SJSA1 (cell line): ENCODE data around the gene MUC7. TPM values are rescaled to one million over a fixed set of nuclear protein-coding genes. Genes with fewer than 3 reads are reported as not detected.
"Not testable (repeated sequence)": the region's sequence is repeated elsewhere in the genome, so short reads cannot be mapped to it uniquely, and the experiment has no call there.

Experiments
- DNase-seq, 2 experiments: peaks; one replicate each; pipeline ENCODE4 v3.0.0-alpha.2; 2015 to 2020; ENCODE audit warnings: low spot score in 2 of 2, low read depth in 1 of 2
- H3K27ac ChIP-seq: fragments of 250-450 bp; sonication (Bioruptor Pico); 2 replicates; pipeline ENCODE4 v1.5.1; 2020; ENCODE audit warnings: mild to moderate bottlenecking, moderate library complexity
- H3K27me3 ChIP-seq: fragments of 250-450 bp; sonication (Bioruptor Pico); replicated peaks from 2 replicates; pipeline ENCODE4 v1.5.1; 2020; ENCODE audit warnings: mild to moderate bottlenecking, moderate library complexity
- H3K36me3 ChIP-seq: fragments of 250-450 bp; sonication (Bioruptor Pico); 2 replicates; pipeline ENCODE4 v1.5.1; 2020; ENCODE audit warnings: mild to moderate bottlenecking
- H3K4me1 ChIP-seq: fragments of 250-450 bp; sonication (Bioruptor Pico); replicated peaks from 2 replicates; pipeline ENCODE4 v1.6.1; 2021; ENCODE audit warnings: mild to moderate bottlenecking
- H3K4me3 ChIP-seq: fragments of 250-450 bp; sonication (Bioruptor Pico); 2 replicates; pipeline ENCODE4 v1.5.1; 2020; ENCODE audit warnings: mild to moderate bottlenecking
- H3K9me3 ChIP-seq: fragments of 250-450 bp; sonication (Bioruptor Pico); replicated peaks from 2 replicates; pipeline ENCODE4 v1.5.1; 2020; ENCODE audit warnings: mild to moderate bottlenecking
- total RNA-seq: library from RNA; depleted of rRNA; stranded (reverse); fragments of >200 nt; shearing (Covaris generic); gene quantifications from 2 replicates; pipeline ENCODE4 v1.2.3, GENCODE V29; 2014; rRNA removed

The MUC7 gene
- not detected in 2 replicates for total RNA-seq

DNA sequence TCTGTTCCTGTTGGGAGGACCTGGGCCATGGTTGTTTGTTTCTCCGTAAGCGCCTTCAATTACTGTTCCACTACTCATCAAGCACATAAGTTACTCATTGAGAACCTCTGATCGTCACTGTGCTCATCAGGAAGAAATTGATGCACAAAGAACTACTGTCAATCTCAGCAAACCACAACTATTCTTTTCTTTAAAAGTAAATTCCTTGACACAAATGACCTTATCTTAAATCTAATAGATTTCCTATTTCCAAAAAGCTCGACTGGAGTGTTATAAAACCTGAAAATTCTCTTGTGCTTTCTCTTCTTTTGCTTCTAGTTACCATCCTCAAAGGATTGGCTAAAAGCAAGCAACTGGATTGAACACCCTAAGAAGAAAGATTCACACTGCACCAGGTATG, at the start of gene MUC7:
Gene MUC7 (plus strand): TSS at position 301 of the 400 bp plus-strand sequence. CDS start 1,825 bp downstream, outside the sequence.
- Histone ChIP-seq H3K36me3 (no peaks in the 10 kb centered on the region), H3K27me3 (no peaks in the 10 kb centered on the region), H3K9me3 (no peaks in the 10 kb centered on the region), H3K4me3 (no peak within 1 kb of the TSS), H3K27ac (no peak within 1 kb of the TSS), H3K4me1 (no peaks in the 10 kb centered on the region)
- no peak for DNase-seq

GRCh38 chr4:70425306-70425705, 46.7 kb upstream of the MUC7 start:
- no peak for DNase-seq
- H3K36me3 ChIP-seq = no peaks in the 10 kb centered on the region
- no peak overlapping the region for H3K4me3 ChIP-seq
- H3K27ac ChIP-seq = no peak overlapping the region
- H3K27me3 ChIP-seq = no peaks in the 10 kb centered on the region
- no peaks in the 10 kb centered on the region for H3K4me1 ChIP-seq
- H3K9me3 ChIP-seq = no peaks in the 10 kb centered on the region

- no peak overlapping the region for H3K27ac ChIP-seq
These were observed 45.2 kb upstream of the MUC7 start for GRCh38 chr4:70426789-70427188.

GRCh38 chr4:70437197-70437596, 34.8 kb upstream of the MUC7 start:
- no peaks in the 10 kb centered on the region for H3K9me3 ChIP-seq
- H3K4me3 ChIP-seq = no peak overlapping the region
- H3K4me1 ChIP-seq = no peaks in the 10 kb centered on the region
- no peaks in the 10 kb centered on the region for H3K27me3 ChIP-seq
- no peak overlapping the region for H3K27ac ChIP-seq
- H3K36me3 ChIP-seq = no peaks in the 10 kb centered on the region
- no peak for DNase-seq

More at GRCh38 chr4:70426789-70427188, 45.2 kb upstream of the MUC7 start:
- no peaks in the 10 kb centered on the region for H3K4me1 ChIP-seq
- no peaks in the 10 kb centered on the region for H3K36me3 ChIP-seq
- DNase-seq = no peak
- no peaks in the 10 kb centered on the region for H3K9me3 ChIP-seq
- no peak overlapping the region for H3K4me3 ChIP-seq
- H3K27me3 ChIP-seq = no peaks in the 10 kb centered on the region

DNA sequence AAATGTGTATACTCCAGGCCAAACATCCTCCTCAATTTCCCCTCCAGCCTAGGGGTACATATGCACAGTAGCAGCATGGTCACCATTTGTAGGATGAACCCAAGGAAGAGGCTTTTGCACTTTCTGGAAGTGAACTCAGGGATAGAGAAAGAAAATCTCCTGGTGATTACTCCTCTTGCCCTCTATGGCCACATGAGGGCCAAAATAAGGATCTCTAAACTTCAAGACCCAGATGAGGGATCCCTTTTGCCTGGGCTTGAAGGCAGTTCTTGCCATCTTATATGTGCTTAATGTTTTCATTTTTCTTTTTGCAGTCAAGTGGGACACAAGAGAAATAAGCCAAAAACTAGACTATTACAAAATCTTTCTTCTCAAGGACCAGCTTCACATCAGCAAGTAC, 29.5 kb upstream of the MUC7 start:
- no peaks in the 10 kb centered on the region for H3K36me3 ChIP-seq
- H3K4me1 ChIP-seq = no peaks in the 10 kb centered on the region
- H3K27me3 ChIP-seq = no peaks in the 10 kb centered on the region
- no peak overlapping the region for H3K4me3 ChIP-seq
- H3K9me3 ChIP-seq = no peaks in the 10 kb centered on the region
- DNase-seq = no peak
- no peak overlapping the region for H3K27ac ChIP-seq

DNA sequence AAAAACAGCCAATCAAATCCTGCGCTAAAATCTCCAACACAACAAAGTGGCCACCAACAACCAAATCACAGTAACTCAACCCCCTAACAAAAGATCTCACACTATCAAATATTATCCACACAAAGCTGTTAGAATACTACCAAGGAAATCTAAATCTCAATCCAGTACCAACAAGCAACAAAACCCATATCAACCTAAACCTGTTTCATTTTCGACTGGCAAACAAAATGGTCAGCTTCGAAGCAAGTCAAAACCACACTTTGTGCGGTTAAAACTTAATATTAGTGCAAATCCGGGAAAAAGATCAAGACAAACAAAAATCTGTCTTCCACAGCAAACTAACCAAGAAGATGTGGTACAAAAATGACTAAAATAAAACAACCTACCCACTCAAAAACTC, 28.7 kb upstream of the MUC7 start:
- Histone ChIP-seq H3K9me3 (no peaks in the 10 kb centered on the region), H3K4me3 (no peak overlapping the region), H3K4me1 (no peaks in the 10 kb centered on the region), H3K36me3 (no peaks in the 10 kb centered on the region), H3K27ac (no peak overlapping the region), H3K27me3 (no peaks in the 10 kb centered on the region)
- DNase-seq = no peak

DNA sequence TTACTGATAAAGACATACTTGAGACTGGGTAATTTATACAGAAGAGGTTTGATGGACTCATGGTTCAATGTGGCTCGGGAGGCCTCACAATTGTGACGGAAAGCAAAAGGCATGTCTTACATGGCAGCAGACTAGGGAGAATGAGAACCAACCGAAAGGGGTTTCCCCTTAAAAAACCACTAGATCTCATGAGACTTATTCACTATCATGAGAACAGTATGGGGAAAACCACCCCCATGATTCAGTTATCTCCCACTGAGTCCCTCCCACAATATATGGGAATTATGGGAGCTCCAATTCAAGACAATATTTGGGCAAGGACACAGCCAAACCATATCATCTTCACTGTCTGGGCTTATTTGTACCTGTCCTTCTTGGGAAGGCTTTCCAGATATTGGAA, 22.8 kb upstream of the MUC7 start:
- no peak overlapping the region for H3K27ac ChIP-seq
- no peak for DNase-seq
- no peaks in the 10 kb centered on the region for H3K36me3 ChIP-seq
- H3K27me3 ChIP-seq = no peaks in the 10 kb centered on the region
- H3K4me3 ChIP-seq = no peak overlapping the region
- no peaks in the 10 kb centered on the region for H3K9me3 ChIP-seq
- H3K4me1 ChIP-seq = no peaks in the 10 kb centered on the region

- DNase-seq = no peak
- Histone ChIP-seq H3K4me3 (no peak overlapping the region), H3K9me3 (no peaks in the 10 kb centered on the region)
These were observed 19.1 kb upstream of the MUC7 start for GRCh38 chr4:70452946-70453345.

GRCh38 chr4:70463335-70463734, 8.7 kb upstream of the MUC7 start:
- Histone ChIP-seq H3K4me1 (no peaks in the 10 kb centered on the region), H3K36me3 (no peaks in the 10 kb centered on the region), H3K27me3 (no peaks in the 10 kb centered on the region), H3K4me3 (no peak overlapping the region), H3K9me3 (no peaks in the 10 kb centered on the region), H3K27ac (no peak overlapping the region)
- no peak for DNase-seq

More at GRCh38 chr4:70452946-70453345, 19.1 kb upstream of the MUC7 start:
- H3K27me3 ChIP-seq = no peaks in the 10 kb centered on the region
- no peaks in the 10 kb centered on the region for H3K4me1 ChIP-seq
- H3K27ac ChIP-seq = no peak overlapping the region
- no peaks in the 10 kb centered on the region for H3K36me3 ChIP-seq

DNA sequence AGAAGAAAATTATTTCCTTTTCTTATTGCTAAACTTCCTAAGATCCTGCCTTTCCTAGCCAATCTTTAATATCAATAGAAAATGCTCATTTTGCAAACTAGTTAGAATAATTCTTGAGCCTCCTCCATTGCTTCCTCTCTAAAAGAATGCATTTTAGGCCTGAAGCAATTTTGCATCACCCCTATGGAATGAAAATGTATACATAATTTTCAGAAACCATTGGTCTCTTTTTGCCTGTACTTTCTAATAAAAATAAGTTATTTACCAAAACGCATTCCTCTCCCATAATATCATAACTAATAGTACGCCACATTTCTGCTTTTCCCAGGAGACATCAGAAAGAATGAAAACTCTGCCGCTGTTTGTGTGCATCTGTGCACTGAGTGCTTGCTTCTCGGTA, 1.7 kb downstream of the MUC7 start:
- Histone ChIP-seq H3K27ac (no peak overlapping the region), H3K4me1 (no peaks in the 10 kb centered on the region), H3K36me3 (no peaks in the 10 kb centered on the region), H3K4me3 (no peak overlapping the region), H3K9me3 (no peaks in the 10 kb centered on the region), H3K27me3 (0 out of 2 replicates have a peak, but pooled peaks cover 1% of the 10 kb centered on the region)
- DNase-seq = peak in 1 of 2 experiments; percentile 7

DNA sequence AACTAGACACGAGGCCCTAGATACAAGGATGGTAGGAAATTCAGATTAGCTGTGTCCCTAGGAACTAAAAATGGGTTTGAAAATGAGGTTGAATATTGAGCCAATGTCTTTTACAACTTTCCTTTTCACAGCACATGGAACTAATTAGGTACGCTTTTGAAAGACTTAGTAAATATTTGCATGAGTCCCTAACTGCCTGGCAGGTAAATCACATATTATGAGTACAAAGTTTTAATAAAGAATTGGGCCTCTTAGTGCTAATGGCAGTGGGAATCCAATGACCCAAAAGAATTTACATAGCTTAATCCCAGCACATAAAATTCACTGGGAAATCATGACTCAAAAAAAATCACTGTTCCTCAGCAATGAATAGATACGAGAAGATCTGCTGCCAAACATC, 16.8 kb downstream of the MUC7 start:
- Histone ChIP-seq H3K9me3 (no peaks in the 10 kb centered on the region), H3K27me3 (peaks cover 12% of the 10 kb centered on the region), H3K36me3 (no peaks in the 10 kb centered on the region), H3K4me3 (no peak overlapping the region), H3K27ac (no peak overlapping the region), H3K4me1 (no peaks in the 10 kb centered on the region)
- no peak for DNase-seq

GRCh38 chr4:70496231-70496630, 24.2 kb downstream of the MUC7 start:
- 0 out of 2 replicates have a peak, but pooled peaks cover 5% of the 10 kb centered on the region for H3K27me3 ChIP-seq
- no peak overlapping the region for H3K4me3 ChIP-seq
- H3K9me3 ChIP-seq = no peaks in the 10 kb centered on the region
- H3K36me3 ChIP-seq = no peaks in the 10 kb centered on the region
- no peak overlapping the region for H3K27ac ChIP-seq
- no peaks in the 10 kb centered on the region for H3K4me1 ChIP-seq
- no peak for DNase-seq

DNA sequence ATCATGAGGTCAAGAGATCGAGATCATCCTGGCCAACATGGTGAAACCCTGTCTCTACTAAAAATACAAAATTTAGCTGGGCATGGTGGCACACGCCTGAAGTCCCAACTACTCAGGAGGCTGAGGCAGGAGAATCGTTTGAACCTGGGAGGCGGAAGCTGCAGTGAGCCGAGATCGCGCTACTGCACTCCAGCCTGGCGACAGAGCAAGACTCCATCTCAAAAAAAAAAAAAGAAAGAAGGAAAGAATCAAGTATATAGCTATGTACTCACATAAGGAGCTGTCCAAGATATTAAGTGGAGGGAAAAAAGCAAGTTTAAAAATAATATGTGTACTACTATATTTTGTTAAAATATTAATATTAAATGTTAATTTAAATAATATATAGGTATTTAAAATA, 29.8 kb downstream of the MUC7 start:
- not testable (repeated sequence) for DNase-seq, H3K36me3 ChIP-seq, H3K4me3 ChIP-seq, H3K9me3 ChIP-seq, H3K4me1 ChIP-seq, H3K27ac ChIP-seq, H3K27me3 ChIP-seq

DNA sequence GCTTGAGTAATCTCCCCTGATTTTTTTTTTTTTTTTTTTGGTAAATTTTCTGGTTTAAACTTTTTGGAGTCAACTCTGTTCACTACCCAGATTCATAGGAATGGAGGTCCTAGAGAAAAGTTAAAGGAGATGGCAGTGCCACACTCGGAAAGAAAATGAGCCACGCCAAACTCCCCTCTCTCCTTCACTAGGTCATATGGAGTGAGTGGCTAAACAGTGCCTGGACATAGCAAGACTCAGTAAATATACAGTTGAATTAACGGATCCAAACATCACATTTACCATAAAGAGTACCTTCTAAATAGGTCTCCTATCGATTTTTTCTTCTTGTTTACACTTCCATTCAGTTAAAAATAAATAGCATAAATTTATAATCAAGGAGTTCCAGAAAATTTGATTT, 32.7 kb downstream of the MUC7 start:
- Histone ChIP-seq H3K4me1 (no peaks in the 10 kb centered on the region), H3K27me3 (no peaks in the 10 kb centered on the region; the same call in 1 of the 2 replicates), H3K36me3 (no peaks in the 10 kb centered on the region), H3K9me3 (no peaks in the 10 kb centered on the region), H3K4me3 (no peak overlapping the region), H3K27ac (no peak overlapping the region)
- no peak for DNase-seq

DNA sequence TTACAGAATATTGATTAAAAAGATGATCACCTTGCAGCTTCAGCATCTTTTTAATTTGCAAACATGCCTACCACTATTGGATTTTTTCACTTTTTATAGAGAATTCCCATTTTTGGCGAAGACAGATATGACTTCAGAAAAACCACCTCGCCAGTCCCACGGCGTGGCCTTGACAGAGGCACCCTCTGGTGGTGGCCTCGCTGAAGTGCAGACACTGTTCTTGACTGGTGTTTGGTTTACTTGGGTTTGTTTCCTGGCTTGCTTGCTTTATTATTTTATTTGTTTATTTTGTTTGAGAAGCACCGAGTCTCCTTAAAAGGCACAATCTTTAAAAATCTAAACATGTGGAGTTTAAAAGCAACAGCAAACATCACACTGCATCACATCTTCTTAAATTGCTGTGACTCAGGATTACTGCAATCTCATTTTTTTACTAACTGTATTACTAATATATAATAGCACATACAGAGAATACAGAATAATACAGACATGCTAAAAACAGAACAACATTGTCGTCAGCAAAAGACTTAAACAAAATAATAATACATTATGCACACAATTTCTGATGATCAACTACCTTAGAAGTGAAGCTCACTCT, 33.3 kb downstream of the MUC7 start:
- Histone ChIP-seq H3K4me3 (no peak overlapping the region), H3K27ac (no peak overlapping the region), H3K27me3 (no peaks in the 10 kb centered on the region; the same call in 1 of the 2 replicates), H3K9me3 (no peaks in the 10 kb centered on the region), H3K36me3 (no peaks in the 10 kb centered on the region), H3K4me1 (no peaks in the 10 kb centered on the region)
- DNase-seq = peak; percentile 36 to 50
